Measurements from ENCODE around the gene ISLR2.
"Not testable (repeated sequence)": the region's sequence is repeated elsewhere in the genome, so short reads cannot be mapped to it uniquely, and the experiment has no call there.

ISLR2 gene

DNA sequence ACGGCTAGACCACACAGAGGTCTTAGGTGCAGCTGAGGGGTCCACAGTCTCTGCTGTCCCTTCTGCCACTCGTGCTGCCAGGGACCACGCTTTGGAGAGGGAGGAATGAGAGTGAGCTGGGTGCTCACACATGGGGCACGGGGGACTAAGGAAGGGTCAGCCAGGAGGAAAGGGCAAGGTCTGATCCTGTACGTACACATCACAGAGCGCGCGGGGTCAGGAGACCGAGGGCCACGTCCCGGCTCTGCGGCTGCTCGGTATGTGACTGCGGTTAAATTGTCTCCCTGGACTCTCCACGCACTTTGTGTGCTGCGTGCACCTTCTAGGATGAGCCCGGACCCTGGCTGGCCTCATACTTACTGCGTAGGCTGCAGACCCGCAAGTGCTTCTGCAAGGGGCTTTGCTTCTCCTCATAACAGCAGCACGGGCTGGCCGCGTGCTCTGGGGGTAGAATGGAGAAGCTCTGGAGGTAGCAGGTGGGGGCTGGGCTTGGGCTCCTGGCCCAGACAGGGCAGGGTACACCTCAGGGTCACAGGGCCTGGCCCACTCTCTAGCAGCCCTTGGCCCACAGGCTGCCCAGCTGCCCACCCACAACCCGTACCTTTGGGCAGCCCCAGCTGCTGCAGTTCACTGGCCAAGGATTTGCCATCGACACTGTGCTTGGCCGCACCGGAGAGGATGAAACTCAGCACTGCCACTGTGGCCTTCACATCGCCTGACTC is 33.5 kb upstream of the ISLR2 start:
- H4K91ac ChIP-seq (ENCODE audit: low read depth, low read length); H2AFZ ChIP-seq (ENCODE audit: insufficient read depth, low read length, poor library complexity); H2BK12ac ChIP-seq (ENCODE audit: low read length); H3K9me3 ChIP-seq (ENCODE audit: insufficient read depth, low read depth, low read length); H3K4ac ChIP-seq (ENCODE audit: low read depth, low read length); DNase-seq; H3K9ac ChIP-seq (ENCODE audit: low read length); H2AK5ac ChIP-seq (ENCODE audit: low read length); H3K18ac ChIP-seq (ENCODE audit: low read length); H3K36me3 ChIP-seq (ENCODE audit: control insufficient read depth in 1 of 2, insufficient read depth in 2 of 2, low read length in 2 of 2); H3K27ac ChIP-seq (ENCODE audit: low read depth, low read length); H3K4me1 ChIP-seq (ENCODE audit: control insufficient read depth in 1 of 2, insufficient read depth in 2 of 2, low read length in 2 of 2); H3K27me3 ChIP-seq (ENCODE audit: insufficient read depth, low read length); H3K4me3 ChIP-seq (ENCODE audit: low read depth, low read length); H3K14ac ChIP-seq (ENCODE audit: low read length); H3K23ac ChIP-seq (ENCODE audit: low read length); H2BK120ac ChIP-seq (ENCODE audit: insufficient read depth, low read length, poor library complexity); H2BK5ac ChIP-seq (ENCODE audit: low read depth, low read length, poor library complexity); H4K12ac ChIP-seq (ENCODE audit: low read depth, low read length); H3K79me1 ChIP-seq (ENCODE audit: low read length); H3K79me2 ChIP-seq (ENCODE audit: control insufficient read depth, insufficient read depth, low read length, poor library complexity); H3K4me2 ChIP-seq (ENCODE audit: low read length); H4K8ac ChIP-seq (ENCODE audit: low read depth, low read length): not testable (repeated sequence)
- no CpG with 5 or more reads among the region's 27 CpGs for WGBS (ENCODE audit: extremely low coverage, insufficient coverage, insufficient read length)

- not testable (repeated sequence) for H2BK12ac ChIP-seq (ENCODE audit: low read length)
- peak overlapping the region; percentile 61 for H3K4me2 ChIP-seq (ENCODE audit: low read length)
Observed at GRCh38 chr15:74099963-74100733, 30.2 kb upstream of the ISLR2 start.

GRCh38 chr15:74108111-74108510 is 22.3 kb upstream of the ISLR2 start:
- Histone ChIP-seq H4K91ac (ENCODE audit: low read depth, low read length) (no peak overlapping the region), H3K4me3 (ENCODE audit: low read depth, low read length) (no peak overlapping the region), H3K27me3 (ENCODE audit: insufficient read depth, low read length) (no peaks in the 10 kb centered on the region), H2BK5ac (ENCODE audit: low read depth, low read length, poor library complexity) (no peak overlapping the region), H3K79me1 (ENCODE audit: low read length) (no peaks in the 10 kb centered on the region), H3K9me3 (ENCODE audit: insufficient read depth, low read depth, low read length) (peaks cover 2% of the 10 kb centered on the region), H3K18ac (ENCODE audit: low read length) (no peak overlapping the region), H3K4me1 (ENCODE audit: control insufficient read depth in 1 of 2, insufficient read depth in 2 of 2, low read length in 2 of 2) (no peaks in the 10 kb centered on the region), H3K4ac (ENCODE audit: low read depth, low read length) (no peak overlapping the region), H3K14ac (ENCODE audit: low read length) (no peak overlapping the region), H2BK12ac (ENCODE audit: low read length) (no peak overlapping the region), H4K8ac (ENCODE audit: low read depth, low read length) (no peak overlapping the region), H3K9ac (ENCODE audit: low read length) (no peak overlapping the region), H3K23ac (ENCODE audit: low read length) (no peak overlapping the region), H3K4me2 (ENCODE audit: low read length) (no peak overlapping the region), H2BK120ac (ENCODE audit: insufficient read depth, low read length, poor library complexity) (no peak overlapping the region), H3K79me2 (ENCODE audit: control insufficient read depth, insufficient read depth, low read length, poor library complexity) (no peaks in the 10 kb centered on the region), H2AK5ac (ENCODE audit: low read length) (no peak overlapping the region), H3K36me3 (ENCODE audit: control insufficient read depth in 1 of 2, insufficient read depth in 2 of 2, low read length in 2 of 2) (no peaks in the 10 kb centered on the region), H3K27ac (ENCODE audit: low read depth, low read length) (no peak overlapping the region), H2AFZ (ENCODE audit: insufficient read depth, low read length, poor library complexity) (no peak overlapping the region), H4K12ac (ENCODE audit: low read depth, low read length) (no peak overlapping the region)
- WGBS (ENCODE audit: extremely low coverage, insufficient coverage, insufficient read length): no CpG with 5 or more reads among the region's 5 CpGs
- DNase-seq: no peak

More at GRCh38 chr15:74099963-74100733, 30.2 kb upstream of the ISLR2 start:
- H3K4ac ChIP-seq (ENCODE audit: low read depth, low read length); H2BK5ac ChIP-seq (ENCODE audit: low read depth, low read length, poor library complexity); H2BK120ac ChIP-seq (ENCODE audit: insufficient read depth, low read length, poor library complexity); H3K9me3 ChIP-seq (ENCODE audit: insufficient read depth, low read depth, low read length); H3K18ac ChIP-seq (ENCODE audit: low read length); H3K9ac ChIP-seq (ENCODE audit: low read length); H3K79me1 ChIP-seq (ENCODE audit: low read length); H3K36me3 ChIP-seq (ENCODE audit: control insufficient read depth in 1 of 2, insufficient read depth in 2 of 2, low read length in 2 of 2); H3K4me3 ChIP-seq (ENCODE audit: low read depth, low read length); H3K79me2 ChIP-seq (ENCODE audit: control insufficient read depth, insufficient read depth, low read length, poor library complexity); H3K4me1 ChIP-seq (ENCODE audit: control insufficient read depth in 1 of 2, insufficient read depth in 2 of 2, low read length in 2 of 2); H3K14ac ChIP-seq (ENCODE audit: low read length); H3K23ac ChIP-seq (ENCODE audit: low read length); H3K27ac ChIP-seq (ENCODE audit: low read depth, low read length); H3K27me3 ChIP-seq (ENCODE audit: insufficient read depth, low read length); H2AK5ac ChIP-seq (ENCODE audit: low read length): not testable (repeated sequence)
- Histone ChIP-seq H2AFZ (ENCODE audit: insufficient read depth, low read length, poor library complexity) (peak overlapping the region; percentile 83), H4K12ac (ENCODE audit: low read depth, low read length) (peak overlapping the region; percentile 99), H4K8ac (ENCODE audit: low read depth, low read length) (peak overlapping the region; percentile 99), H4K91ac (ENCODE audit: low read depth, low read length) (peak overlapping the region; percentile 83)
- WGBS (ENCODE audit: extremely low coverage, insufficient coverage, insufficient read length): no CpG with 5 or more reads among the region's 45 CpGs
- DNase-seq: peak; percentile 88 to 96

- H4K91ac ChIP-seq (ENCODE audit: low read depth, low read length); H3K23ac ChIP-seq (ENCODE audit: low read length); H3K79me1 ChIP-seq (ENCODE audit: low read length); H3K27ac ChIP-seq (ENCODE audit: low read depth, low read length); H3K4ac ChIP-seq (ENCODE audit: low read depth, low read length); DNase-seq; H4K12ac ChIP-seq (ENCODE audit: low read depth, low read length); H4K8ac ChIP-seq (ENCODE audit: low read depth, low read length); H2BK12ac ChIP-seq (ENCODE audit: low read length); H2BK120ac ChIP-seq (ENCODE audit: insufficient read depth, low read length, poor library complexity); H3K36me3 ChIP-seq (ENCODE audit: control insufficient read depth in 1 of 2, insufficient read depth in 2 of 2, low read length in 2 of 2); H2AK5ac ChIP-seq (ENCODE audit: low read length); H2AFZ ChIP-seq (ENCODE audit: insufficient read depth, low read length, poor library complexity); H3K4me1 ChIP-seq (ENCODE audit: control insufficient read depth in 1 of 2, insufficient read depth in 2 of 2, low read length in 2 of 2); H3K9me3 ChIP-seq (ENCODE audit: insufficient read depth, low read depth, low read length); H3K14ac ChIP-seq (ENCODE audit: low read length); H3K27me3 ChIP-seq (ENCODE audit: insufficient read depth, low read length); H3K79me2 ChIP-seq (ENCODE audit: control insufficient read depth, insufficient read depth, low read length, poor library complexity); H3K18ac ChIP-seq (ENCODE audit: low read length); H3K4me2 ChIP-seq (ENCODE audit: low read length); H3K9ac ChIP-seq (ENCODE audit: low read length); H2BK5ac ChIP-seq (ENCODE audit: low read depth, low read length, poor library complexity); H3K4me3 ChIP-seq (ENCODE audit: low read depth, low read length): not testable (repeated sequence)
- no CpG with 5 or more reads among the region's 6 CpGs for WGBS (ENCODE audit: extremely low coverage, insufficient coverage, insufficient read length)
Observed at GRCh38 chr15:74108611-74109010, 21.8 kb upstream of the ISLR2 start.
